ENCODE data around the gene PMP22.

The PMP22 gene

DNA sequence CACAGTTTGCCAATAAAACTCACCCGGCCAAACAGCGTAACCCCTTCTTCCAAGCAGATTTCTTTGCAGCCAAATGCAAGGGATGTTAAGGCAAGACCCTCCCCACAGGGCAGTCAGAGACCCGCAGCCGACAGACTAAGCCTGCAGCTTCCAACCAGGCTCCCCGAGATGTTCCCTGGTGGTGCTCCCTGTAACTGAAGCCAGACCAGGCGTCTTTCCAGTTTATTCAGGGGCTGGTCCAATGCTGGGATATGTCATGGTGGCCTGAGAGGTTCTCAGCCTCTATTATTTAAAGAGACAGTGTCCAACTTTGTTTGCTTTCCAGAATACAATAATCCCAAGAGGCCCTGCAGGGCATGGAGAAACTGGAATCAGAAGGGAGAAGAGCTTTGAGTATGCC, at the start of gene PMP22:
Gene PMP22, minus strand, starts transcription at position 196 of the 400 bp plus-strand sequence. CDS start 4,599 bp downstream, outside the sequence.
- no peak for DNase-seq

DNA sequence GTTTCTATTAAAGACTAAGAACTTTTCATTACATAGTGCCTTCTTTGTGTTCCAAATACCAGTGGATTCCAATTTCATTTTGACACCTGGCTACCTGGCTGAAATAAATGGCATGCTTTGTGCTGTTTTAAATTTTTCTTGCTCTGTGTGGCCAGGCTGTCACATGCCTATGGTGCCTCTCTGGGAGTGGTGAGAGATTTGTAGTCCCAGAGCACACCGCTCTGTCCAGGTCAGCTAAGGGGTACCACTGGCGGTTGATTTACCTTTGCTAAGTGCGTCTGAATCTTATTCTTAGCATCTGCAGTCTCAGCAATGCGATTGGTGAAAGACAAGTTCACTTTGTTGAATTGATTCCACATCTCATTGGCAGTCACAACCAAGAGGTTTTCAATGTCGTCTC, 46.9 kb upstream of the PMP22 start:
- no peak for DNase-seq

DNA sequence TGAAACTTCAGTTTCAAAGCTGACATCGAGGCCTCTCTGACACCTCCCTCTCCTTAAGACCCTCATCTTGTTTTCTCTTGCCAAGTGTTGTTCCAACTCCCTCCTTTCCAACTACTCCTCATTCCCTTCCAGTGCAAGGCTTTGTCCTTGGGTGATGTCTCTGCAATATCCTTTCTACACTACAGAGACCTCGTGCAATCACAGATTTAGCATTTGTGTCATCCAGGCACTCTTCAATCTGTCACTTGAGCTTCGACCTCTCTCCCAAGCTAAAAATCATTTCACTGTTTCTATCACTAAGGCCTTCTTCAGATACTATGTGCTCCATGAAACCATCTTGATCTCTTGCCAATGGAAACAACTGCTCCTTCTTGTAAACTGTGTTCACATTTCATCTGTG, 44.7 kb upstream of the PMP22 start:
- DNase-seq: no peak

DNA sequence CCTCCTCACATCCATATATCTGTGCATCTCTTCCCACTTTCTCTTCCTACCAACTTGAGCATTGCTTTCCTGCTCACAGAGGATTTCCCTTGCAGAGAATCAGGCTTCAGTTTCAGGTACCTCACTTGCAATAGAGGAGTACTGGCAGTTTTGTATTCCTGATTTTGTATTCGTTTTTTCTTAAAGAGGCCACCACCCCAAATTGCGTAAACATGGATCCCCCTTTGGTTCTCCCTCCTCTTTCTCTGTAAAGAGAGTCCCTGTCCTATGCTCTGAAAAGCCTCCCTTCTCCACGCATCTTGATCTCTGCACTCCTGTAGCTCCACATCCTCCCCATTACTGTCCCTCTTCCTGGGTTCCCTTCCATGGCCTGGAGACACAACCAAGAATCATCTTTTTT, 44.1 kb upstream of the PMP22 start:
- no peak for DNase-seq

DNA sequence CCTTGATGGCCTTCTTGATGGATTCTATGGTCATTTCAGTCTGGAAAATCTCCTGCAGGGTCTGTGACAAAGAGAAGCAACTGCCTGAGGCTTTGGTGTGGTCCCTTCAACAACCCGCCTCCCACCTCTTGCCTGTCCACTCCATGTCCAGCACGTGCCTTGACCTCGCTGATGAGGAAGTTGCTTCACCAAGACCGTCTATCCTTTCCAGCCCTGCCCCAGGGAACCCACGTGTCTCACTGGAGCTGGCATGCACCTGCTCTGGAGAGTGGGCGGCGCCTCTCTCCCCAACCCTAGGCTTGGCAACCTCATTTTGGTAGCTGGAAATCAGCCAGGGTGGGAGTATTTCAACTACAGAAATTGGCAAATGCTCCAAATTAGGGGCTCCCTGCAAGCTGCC, 43.6 kb upstream of the PMP22 start:
- no peak for DNase-seq

DNA sequence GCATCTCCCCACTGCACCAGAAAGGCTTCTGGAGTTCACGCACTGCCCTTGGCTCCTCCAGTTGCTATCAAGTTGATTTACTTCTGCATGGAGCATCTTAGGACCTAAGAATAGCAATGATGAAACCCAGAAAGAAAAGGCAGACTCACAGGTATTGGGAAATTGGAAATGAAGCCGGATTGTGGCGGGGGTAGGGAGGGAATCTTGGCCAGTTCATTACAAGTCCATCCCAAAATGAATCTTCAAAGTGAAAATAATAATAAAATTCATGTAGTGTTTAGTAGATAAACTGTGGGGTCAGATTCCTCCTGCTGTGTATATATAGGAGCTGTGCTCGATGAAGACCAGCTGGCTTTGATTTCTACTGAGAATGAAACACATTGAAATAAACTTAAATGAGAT, 42.6 kb upstream of the PMP22 start:
- DNase-seq: no peak

DNA sequence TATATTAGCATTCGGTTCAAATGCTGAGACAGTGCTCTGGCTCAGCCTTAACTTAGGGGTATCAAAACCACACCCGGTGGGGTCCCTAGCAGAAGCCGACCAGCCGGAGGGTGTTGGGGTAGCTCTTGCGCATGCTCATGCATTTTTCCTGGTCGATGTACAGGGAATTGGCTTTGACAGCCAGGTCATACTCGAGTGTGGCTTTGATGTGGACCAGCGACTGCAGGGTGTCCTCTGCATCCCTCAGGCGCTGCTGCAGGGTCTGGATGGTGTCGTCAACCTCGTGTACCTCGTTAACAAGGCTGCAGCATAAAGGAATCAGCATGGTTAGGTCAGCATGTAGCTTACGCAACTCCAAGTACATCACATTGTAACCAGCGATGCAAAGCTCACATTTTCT, 38.7 kb upstream of the PMP22 start:
- no peak for DNase-seq

DNA sequence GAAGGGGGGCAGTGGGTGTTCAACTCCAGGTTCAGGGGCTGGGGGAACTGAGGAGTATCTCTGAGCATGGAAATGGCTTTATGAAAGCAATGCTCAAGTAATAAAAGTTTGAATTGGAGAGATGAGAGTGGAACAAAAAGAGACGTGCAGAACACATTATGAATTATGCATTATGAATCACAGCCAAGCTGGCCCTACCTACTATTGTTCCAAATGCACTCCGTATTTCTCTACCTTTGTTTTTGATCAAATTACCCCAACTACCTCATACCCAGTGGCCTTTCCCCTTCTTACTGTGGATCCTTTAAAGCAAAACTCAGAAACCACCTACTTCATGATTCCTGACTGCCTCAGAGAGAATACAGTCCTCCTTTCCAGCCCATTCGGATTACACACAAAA, 38.1 kb upstream of the PMP22 start:
- DNase-seq: no peak

DNA sequence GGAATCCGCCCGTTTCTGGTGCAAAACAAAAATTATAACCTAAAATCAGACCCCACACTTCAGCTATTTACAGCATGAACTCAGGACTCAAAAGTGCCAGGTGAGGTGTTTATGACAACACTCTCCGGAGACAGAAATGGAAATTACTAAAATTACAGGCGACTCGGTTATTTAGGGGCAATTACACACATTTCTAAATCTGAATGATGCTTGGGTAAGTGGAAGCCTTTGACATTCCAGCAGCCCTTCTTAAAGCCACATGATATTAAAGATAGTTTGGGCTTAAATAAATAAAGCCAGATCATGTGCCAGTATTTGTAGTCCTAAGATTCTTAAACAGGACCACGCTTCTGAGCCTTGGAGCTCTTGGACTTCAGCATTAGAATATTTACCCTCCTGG, 36.7 kb upstream of the PMP22 start:
- DNase-seq: no peak

DNA sequence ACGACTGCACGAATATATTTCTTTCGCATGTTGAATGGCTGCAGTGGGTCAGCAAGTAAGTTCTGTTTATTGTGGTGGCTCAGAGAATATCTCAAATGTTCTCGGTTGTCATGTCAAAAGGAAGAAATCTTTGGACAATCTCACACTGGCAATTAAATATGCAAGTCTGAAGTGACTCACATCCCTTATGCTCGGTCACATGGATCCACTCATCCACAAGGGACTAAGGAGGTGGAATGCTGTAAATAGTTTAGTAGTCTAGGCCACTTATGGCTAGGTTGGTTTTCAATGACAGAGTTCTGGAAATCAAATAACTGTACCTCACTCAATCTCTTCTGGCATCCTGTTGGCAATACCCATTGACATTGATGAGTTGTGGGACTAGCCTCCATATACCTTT, 33.0 kb upstream of the PMP22 start:
- DNase-seq: no peak

DNA sequence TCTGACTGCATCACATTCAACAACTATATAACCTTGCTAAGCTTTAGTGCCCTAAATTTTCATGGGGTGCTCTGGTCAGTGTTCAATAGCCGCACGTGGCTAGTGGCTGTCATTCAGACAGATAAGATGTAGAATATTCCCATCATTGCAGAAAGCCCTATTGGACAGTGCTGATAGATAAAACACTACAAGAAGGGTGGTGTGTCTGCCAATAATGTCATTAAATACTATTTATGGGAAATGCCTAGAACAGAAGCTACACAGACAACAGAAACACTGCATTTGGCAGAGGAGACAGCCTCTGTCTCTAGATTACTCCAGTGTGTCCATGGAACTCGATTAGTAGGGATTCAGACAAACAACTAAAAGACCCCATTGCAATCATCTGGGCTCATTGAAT, 28.4 kb upstream of the PMP22 start:
- no peak for DNase-seq

DNA sequence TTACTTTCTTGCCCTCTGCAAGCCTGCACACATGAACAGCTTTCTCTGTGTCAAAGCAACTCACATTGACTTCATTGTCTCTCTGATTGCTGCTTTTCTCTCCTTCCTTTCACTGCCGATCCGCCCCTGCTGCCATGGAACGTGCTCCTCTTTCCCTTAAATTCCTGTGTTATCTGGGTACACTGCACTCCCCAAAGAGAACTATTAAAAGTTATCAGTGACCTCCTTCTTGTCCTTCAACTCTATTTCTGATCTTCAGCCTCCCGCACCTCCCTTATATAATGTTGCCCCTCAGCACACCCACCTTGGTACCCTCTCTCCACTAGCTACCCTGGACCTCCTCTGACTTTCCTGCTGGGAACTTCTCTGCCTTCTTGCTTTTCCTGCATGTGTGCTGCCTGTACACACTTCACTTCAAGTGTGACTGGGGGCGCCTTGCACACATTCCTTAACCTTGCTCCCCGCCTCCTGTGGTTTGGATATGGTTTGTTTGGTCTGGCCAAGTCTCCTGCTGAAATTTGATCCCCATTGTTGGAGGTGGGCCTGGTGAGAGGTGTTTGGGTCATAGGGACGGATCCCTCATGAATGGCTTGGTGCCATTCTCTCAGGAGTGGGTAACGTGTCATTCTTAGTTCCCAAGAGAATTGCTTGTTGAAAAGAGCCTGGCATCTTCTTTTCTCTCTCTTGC, 26.7 kb upstream of the PMP22 start:
- no peak for DNase-seq

DNA sequence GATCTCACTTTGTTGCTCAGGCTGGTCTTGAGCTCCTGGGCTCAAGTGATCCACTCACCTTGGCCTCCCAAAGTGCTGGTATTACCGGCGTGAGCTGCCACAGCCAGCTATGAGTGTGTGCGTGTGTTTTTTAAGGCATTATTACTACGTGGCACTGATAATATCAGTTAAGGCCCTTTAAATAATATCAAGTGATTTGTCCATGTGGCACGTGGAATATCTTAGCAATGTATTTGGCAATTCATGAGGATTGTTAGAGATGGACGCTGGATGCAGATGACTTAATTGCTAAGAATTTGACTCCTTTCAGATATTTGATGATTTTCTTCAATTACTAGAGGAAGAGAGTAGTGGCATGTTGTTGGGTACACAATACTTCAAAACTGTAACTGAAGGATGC, 25.5 kb upstream of the PMP22 start:
- DNase-seq: no peak

DNA sequence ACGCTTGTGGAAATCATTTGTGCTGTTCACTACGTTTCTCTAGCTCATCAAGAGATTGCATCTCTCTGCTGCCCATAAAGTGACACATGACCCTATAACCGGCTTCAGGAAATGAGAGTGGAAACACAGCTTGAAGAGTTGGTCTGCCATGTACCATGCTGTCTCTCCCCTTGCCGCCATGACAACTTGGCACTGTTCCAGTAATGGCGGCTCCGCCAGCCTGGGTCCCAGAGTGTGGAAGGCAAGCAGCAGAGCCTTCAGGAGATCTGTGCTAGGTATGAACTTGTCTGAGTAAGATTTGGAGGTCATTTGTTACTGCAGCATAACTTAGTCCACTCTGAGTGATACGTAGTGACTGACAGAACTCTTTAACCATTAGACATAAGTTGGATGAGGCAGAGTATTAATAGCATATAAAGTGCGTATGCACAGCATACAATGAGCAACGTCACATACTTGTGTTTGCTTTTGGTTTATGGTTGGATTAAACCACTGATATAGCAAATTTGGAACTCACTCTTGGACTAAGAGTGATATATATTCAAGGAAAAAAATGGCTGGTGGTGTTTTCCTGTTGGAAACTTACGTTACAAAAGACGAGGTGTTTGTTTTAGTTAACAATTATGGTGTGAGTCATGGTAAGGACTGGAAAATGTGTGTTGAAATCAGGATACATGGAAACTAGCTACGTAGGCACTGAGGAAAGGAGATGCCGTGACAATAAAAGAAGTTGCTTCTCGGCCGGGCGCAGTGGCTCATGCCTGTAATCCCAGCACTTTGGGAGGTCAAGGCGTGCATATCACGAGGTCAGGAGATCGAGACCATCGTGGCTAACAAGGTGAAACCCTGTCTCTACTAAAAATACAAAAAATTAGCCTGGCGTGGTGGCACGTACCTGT, 24.4 kb upstream of the PMP22 start:
- no peak for DNase-seq

DNA sequence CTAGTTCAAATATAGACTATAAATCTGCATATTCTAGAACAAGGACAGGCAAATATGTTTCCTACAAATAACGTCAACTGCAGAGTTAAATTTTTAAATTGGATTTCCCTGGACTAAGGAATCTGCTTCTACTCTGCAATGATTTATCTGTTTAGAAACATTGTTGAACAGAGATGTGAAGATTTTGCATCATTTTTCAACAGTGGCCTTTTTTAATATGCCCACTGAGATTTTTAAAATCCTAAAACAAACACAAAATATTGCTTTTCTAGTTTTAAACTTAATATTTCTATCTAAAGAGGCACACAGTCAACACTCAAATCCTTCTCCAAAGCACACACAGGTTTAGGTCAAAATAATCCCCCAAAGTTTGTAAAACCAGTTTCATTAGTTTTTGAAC, 23.7 kb upstream of the PMP22 start:
- DNase-seq: no peak

DNA sequence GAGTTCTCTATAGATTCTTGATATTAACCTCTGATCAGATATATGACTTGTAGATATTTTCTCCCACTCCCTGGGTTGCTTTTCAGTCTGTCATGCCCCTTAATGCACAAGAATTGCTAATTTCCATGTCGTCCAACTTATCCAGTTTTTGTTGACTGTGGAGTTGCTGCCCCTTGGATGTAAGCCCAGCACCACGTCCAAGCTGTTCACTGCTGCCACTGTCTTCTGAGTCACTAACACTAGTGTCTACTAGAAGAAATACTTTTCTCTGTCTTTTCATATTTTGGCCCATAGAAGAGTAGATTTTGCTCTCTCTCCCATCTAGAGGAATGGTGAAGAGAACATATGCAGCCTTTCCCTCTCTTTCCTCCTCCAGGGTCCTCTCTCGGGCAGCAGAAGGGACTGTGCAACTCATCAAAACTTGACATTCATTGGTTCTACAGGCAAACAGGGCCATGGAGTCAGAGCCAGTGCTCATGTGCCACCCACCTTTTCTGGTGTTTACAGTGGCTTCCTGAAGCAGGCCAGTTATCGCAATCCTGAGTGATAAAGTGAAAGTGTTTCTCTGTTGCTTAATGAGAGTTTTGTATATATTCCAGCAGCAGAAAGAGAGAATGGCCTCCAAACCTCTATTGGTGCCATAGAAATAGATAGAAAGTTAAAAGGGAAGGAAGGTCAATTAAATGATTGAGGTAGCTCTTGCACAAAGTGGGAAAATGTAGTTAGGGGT, 22.6 kb upstream of the PMP22 start:
- DNase-seq: no peak

DNA sequence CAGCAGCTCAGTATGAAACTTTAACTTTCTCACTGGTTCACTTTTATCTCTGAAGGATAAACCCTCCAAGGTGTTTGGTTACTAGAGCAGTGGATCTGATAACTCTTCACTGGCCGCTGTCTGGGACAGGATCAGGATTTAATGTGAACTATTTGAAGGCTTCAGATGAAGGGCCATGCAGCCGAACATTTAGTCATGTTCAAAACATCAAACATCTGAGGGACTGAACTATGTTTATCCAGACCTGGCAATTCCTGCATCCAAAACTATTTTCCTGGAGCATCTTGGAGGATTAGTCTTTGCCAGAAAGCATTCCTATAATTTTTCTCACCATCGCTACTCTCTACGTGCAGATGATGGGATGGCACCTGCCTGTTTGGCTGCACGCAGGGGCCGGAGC, 20.3 kb upstream of the PMP22 start:
- no peak for DNase-seq

DNA sequence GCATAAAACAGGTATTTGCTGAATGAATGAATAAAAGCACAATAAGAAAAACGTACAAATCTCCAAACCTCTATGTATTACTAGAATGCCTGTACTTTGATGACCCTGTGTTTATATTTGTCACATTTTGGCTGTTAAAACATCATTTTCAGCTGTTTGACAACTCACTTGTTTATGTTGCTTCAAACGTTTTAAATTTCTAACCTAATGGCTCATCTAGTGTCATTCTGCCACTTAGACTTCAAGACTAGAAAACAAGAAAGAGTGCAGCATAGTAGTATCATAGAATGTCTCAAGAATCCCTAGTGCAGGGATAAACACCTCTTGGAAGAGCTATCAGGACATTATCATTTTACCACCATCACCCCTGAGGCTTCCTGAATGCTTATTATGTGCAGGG, 19.4 kb upstream of the PMP22 start:
- no peak for DNase-seq

DNA sequence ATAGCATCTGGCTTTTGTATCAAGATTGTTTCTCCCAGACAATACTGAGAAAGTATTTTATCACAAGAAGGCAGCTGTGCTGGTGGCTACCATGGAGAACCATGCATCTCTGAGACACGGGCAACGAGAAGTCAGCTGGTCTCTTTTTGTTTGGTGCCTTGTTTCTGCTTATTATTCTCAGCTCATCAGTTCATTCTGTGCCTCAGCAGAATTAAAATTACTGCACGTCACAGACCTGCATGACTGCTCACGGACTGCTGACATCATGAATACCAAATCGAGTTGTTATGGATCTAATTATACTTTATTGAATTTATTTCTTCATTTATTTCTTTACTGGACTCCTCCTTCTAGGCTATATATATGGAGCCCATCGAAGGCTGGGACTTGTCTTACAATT, 19.0 kb upstream of the PMP22 start:
- no peak for DNase-seq

DNA sequence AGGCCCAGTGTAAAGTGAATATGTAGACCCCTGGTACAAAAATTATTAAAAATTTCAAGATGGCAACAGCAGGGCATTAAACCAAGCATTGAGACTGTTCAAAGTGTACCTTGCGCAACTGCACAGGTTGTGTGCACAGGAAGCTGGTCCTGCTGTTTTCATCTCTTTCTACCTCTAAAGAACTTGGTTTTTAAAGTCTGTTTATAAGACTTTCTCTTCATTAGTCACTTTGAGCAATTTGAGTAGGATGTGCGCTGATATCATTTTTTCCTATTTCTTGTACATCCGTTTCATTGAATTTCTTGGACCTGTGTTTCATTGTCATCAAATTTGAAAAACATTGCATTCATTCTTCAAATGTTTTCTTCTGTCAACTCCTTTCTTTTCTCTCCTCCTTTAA, 16.8 kb upstream of the PMP22 start:
- no peak for DNase-seq

DNA sequence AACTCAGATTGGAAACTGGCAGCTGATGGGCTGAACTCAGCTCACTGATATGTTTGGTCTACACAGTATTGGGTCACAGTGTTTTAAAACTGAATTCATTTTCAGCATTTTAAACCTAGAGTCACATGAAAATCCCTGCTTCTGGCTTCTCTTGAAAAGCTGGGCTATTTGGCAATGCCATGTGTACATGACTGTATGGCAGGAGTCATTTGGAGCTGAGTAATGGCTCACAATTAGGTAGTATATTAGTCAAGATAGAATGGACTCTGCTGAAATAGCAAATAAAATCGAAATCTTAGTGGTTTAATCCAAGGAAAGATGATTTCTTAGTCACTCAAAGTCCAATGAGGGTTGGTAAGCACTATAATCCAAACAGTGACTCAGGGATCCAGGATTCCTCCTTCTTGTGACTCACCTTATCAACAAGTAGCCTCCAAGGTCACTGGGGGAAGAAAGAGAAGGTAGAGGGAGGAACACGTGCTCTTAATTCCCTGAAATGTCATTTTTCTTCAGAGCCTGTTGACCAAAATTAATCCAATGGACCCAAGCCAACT, 13.9 kb upstream of the PMP22 start:
- DNase-seq: no peak

DNA sequence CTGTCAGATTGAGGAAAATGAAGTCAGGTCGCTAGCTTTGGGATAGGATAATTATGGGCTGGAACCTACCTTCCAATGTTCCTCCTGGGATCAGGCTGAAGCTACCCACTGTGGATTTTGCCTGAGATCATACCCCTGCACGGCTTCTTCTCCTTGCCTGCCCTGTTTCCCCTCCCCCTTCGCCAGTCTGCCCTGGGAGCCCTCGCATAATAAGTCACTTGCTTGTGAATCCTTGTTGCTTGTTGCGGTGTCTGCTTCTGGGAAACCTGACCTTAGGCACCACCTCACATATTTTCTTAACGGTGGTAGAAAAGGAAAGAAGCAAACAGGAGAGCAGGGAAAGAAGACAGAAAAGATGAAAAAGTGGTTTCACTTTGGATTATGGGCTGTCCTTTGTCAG, 13.3 kb upstream of the PMP22 start:
- DNase-seq: no peak

DNA sequence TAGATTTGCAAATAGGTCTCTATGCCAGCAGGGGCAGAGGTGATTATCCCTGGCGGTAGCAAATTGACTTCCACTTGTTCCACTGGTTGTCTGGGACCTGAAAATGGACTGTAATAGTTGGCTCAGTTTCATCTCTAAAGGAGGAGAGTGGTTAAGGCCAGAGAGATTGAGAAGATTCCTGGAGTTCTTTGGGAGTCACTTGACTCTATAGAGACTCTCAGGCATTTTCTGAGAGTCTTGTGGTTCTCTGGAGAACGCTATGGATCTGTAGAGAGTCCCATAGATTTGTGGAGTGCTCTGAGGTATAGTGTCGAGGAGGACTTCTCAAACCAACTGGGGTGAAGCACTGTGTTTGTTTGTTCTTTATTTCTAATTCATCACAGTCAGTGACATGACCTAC, 8.9 kb upstream of the PMP22 start:
- no peak for DNase-seq
